NCI-H146 (cell line): ENCODE data around the gene VWA5B2.
"Not testable (repeated sequence)": the region's sequence is repeated elsewhere in the genome, so short reads cannot be mapped to it uniquely, and the experiment has no call there.

Experiments used
- DNase-seq: peaks from one replicate; lab custom pipeline; 2025; lab: John Stamatoyannopoulos, UW

VWA5B2 gene

DNA sequence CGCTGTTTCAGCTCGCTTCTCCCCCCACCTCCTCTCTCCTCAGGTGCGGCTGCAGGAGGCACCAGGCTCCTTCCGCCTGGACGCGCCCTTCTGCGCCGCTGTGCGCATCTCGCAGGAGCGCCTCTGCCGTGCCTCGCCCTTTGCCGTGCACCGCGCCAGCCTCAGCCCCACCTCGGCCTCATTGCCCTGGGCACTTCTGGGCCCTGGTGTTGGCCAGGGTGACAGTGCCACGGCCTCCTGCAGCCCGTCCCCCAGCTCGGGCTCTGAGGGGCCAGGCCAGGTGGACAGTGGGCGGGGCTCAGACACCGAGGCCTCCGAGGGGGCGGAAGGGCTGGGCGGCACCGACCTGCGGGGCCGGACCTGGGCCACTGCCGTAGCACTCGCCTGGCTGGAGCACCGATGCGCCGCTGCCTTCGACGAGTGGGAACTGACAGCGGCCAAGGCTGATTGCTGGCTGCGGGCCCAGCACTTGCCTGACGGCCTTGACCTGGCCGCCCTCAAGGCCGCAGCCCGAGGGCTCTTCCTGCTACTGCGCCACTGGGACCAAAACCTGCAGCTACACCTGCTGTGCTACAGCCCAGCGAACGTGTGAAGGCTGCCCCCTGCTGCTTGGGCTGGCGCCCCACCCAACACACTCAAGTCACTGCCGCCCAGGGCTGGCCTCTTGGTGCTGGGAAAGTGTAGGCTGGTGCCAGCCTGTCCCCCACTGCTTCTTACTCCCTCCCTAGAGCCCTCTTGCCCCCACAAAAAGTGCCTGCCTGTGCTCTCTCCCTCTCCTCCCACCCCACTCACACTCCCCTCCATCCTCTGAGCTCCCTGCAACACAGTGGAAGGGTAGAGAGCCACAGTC, 12.3 kb downstream of the VWA5B2 start:
- DNase-seq = peak; percentile 56

DNA sequence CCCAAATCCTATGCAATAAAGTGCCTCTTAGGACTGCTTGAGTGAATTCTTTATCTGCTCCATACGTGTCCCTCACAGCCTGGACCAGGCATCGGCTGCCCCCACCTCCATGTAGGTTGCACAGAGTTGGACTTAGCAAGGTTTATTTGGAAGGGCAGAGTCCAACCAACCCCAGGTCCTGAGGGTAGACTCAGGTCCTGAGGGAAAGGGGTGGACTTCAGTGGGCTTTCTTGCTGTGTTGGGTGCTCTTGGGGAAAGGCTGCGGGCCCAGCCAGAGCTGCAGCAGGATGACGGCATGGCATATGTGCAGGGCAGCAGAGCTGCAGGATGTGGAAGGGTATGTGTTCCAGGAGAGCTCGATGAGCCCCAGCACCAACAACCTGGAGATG, 12.9 kb downstream of the VWA5B2 start:
- DNase-seq = no peak

DNA sequence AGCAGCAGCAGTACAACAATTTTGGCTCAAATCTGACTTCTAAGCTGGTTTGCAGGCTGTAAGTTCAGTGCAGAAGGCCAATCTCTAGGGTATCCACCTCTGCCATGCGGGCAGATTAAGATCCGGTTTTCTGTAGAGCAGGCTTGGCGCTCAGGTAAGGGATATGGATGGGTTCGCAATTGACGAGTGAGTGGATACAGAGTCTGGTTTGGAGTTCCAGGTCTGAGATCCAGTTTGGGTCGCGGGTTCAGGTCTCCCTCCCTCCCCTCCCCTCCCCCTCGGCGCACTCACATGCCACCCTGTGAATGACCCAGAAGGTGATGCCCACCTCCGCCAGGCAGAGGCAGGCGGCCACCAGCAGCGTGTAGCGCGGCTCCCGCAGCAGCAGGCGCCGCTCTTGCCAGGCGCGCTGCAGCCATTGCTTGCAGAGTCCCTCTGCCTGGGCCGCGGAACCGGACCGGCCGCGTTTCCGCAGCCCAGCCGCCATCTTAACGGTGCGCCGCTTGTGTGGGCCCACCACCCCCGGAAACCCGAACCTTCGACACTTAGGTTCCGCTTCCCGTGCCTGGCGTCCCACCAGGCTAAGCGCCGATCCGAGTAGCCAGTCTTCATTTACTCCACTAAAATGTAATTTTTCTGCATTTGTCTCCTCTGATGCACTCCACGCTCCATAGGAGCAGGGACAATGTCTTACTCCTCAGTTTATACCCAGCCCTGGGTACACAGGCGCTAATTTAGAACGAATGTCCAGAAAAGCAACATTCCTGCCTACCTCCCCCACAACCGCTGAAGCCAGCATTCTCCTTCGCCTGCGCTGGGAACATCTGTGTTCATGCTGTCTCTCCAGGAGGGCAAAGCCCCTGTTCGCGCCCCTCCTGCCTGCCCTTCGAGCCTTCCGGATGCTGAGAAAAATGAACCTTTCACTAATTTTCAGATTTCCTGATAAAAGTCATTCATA, 19.3 kb downstream of the VWA5B2 start, which contains the start of gene ALG3:
TSS of gene ALG3 (minus strand) at position 509 of the 958 bp plus-strand sequence. CDS start at position 487, 22 bp downstream.
- peak; percentile 93 for DNase-seq

DNA sequence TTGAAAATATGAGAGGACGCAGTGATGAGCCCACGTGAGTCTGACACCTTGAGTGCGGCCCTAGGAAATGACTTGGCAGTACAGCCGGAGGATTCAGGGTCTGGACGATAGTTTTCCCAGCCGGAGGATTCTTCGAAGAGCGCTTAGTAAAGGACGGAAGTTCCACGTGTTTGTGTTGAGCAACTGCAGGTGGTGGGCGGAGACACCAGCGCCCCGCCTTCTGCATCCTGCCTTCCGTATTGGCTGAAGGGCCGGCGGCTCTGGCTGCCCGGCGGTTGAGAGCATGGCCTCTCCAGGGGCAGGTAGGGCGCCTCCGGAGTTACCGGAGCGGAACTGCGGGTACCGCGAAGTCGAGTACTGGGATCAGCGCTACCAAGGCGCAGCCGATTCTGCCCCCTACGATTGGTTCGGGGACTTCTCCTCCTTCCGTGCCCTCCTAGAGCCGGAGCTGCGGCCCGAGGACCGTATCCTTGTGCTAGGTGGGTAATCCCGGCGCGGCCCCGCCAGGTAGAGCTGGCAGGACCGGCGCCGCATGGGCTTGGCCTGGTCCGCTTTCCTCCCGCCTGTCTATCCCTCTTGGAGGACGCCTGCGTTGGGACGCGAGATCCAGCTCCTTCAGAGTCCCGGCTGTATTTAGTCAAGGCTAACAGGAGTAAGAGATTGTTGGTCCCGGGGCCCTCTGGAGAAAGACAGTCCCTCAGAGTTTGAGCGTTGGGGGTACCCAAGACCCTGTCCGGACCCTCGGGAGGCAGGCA, 20.2 kb downstream of the VWA5B2 start, which contains the start of gene EEF1AKMT4:
TSS of gene EEF1AKMT4 (plus strand) at position 261 of the 755 bp plus-strand sequence. CDS start at position 284, 23 bp downstream.
- peak; percentile 100 for DNase-seq

DNA sequence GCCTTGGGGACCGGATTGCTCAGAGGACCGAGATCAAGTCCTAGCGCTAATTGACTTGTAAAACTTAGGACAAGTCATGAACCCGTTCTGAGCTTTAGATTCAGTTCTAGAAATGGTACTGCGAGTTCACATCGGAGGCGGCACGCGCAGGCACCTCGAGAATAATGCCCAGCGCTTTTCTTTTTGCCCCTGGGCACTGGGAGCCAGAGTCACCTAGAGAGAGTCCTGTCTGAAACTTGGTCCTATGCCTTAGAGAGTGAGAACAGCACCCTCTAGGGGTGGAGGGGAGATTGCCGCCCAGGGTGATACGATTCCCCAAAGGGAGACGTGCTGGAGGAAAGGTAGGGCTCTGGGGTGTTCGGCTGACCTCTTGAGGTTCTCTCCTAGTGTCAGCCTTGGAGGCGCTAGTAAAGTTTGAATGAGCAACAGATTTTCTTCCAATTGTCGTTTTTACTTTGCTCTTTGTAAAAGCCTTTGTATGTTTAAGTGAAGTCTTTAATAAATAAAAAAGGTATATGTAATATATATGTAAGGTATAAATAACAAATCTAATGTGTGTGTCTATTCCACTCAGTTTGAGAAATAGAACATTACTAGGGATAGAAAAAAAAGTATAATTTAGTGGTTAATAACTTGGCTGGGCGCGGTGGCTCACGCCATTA, 20.9 kb downstream of the VWA5B2 start:
- DNase-seq = peak; percentile 95

DNA sequence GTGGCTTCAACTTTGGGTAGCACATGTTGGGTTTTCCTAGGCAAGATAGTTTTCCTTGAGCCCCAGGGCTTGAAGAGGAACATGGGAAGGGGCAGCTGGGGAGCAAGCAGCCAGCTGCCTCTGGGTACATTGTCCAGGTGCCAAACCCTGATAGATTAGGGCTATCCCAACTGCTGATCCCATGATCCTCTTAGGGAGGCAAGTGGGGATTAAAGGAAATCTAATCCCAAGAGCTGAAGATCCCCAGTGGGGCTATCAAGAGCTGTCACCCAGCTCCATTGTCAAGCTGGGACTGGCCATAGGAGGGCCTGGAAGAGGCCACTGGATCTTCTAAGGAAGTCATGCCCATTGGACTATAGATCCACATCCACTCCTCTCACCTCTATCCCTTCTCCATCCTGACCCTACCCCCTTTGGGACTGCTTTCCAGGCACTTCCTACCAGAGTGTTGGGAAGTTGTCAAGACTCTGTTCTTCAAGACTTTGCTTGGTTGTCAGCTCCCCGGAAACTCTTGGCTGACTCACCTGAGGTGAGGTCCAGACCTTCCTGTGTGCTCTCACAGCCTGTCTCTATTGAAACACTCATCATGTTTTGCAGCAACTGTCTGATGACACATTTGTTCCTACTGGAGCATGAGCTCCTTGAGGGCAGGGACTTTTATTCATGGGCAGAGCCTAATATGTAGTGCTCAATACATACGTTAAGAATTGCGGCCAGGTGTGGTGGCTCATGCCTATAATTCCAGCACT, 26.1 kb downstream of the VWA5B2 start:
- DNase-seq = no peak

DNA sequence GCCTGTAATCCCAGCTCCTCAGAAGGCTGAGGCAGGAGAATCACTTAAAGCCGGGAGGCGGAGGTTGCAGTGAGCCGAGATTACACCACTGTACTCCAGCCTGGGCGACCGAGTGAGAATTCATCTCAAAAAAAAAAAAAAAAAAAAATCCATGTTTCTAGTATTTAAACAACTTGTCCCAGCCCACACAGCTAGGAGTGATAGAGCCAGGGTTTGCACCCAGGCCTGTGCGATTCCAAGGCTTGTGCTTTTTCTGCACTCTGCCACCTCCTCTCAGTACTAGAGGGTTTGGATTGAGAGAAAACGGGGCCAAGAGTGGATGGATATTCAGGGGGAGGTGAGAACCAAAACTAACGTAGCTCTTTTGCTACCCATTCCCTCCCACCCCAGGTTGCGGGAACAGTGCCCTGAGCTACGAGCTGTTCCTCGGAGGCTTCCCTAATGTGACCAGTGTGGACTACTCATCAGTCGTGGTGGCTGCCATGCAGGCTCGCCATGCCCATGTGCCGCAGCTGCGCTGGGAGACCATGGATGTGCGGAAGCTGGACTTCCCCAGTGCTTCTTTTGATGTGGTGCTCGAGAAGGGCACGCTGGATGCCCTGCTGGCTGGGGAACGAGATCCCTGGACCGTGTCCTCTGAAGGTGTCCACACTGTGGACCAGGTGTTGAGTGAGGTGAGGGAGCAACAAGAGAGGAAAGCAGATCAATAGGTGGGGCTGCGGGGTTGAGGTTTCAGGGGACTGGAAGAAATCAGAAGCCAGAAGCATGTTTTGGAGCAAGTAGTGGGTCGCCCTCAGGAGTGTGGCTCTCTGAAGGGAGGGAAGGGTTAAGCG, 27.9 kb downstream of the VWA5B2 start:
- no peak for DNase-seq

DNA sequence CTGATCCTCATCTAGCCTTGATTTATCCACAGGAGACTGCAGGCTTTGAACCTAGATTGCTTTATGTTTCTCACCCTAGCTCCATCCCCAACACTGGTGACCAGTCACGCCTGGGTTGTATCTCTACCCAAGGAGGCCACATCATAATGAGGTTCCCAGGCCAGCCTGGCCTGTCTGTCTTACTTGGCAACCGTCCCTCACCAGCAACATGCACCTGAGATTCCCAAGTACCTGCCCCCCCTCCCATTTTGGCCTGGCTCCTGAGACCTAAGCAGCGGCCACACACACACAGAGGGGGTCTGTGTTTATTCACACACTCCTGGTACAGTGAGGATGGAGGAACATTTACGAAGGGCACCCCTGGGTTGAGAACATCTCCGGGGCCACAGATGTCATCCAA, 29.5 kb downstream of the VWA5B2 start:
- DNase-seq = no peak

DNA sequence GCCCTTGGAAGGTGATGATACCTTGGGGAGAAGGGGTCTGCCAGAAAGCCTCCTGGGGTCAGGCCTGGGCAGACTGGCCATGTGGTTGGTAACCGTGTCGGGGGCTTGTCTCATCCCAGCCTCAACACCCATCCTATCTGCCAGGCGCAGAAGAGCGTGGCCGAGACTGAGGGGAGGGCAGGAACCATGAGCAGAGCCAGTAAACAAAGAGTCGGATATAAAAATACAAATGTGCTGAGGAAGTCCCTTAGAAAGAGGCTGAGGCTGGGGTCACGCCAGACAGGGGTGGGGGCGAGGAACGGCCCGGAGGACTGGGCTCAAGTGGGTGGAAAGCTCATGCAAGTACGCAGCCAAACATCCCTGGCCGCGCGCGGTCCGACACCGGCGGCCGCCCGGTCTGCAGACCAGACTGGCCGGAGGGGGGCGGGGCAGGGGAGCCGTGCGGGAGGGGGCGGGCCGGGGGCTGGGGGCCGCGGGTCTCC, 30.1 kb downstream of the VWA5B2 start:
- DNase-seq = no peak

DNA sequence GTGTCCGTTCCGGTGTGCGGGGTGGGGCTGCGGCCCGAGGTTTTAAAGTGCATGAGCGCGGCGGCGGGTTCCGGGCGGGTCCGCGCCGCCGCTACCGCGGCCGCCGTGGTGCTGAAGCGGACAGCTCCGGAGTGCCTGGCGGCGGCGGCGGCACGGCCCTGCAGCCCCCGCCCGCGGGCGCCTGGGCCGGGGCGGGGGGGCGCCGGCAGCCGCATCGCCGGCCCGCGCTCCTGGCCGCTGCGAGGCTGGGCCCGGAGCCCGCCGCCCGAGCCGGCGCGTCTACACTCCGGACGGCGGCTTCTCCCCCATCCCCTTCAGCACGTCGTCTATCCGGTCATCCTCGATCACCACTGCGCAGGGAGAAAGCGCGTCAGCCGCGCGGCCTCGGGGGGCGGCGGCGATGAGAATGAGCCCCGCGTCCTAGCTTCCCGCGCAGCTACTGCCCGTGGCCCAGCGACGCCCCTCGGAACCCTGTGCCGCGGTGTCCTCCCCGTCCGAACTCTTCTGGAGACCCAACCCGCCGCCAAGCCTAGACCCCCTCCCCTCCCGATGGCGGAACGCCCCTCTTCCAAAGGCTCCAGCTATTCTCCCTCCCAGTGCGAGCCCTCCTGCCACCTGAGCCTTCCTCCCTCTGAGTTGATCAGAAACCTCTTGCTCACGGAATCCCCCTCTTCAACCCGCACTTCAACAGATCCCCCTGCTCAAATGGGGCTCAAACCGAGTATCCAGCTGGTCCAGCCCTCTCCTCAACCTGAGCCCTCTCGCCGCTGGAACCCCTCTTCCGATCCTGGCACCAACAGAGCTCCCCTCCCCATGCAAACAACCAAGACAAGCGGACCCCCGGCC, 30.7 kb downstream of the VWA5B2 start:
- peak; percentile 74 for DNase-seq

DNA sequence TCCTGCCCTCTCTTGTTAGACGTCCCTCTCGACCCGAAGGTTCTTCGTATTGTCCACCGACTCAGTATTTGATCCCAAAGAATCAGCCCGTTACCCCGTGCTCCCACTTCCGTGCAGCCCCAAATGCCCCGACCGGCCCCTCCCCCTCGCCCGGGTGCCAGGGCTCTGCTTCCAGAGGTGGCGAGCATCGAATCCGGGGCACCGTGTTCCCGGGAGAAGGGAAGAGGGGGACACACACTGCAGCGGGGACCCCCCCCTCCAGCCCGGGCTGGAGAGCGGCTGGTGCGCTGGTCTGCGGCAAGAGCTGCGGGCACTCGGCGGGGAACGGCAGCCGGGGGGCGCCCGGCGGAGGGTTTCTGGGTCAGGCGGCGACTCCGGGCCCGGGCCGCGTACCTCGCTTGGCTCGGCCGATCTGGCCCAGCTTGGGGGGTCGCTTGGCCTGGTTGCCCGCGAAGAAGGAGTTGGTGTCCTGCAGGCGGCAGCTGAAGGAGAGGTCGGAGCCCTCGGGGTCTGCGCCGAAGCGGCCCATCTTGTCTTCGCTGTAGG, 31.4 kb downstream of the VWA5B2 start:
- DNase-seq = peak; percentile 63

DNA sequence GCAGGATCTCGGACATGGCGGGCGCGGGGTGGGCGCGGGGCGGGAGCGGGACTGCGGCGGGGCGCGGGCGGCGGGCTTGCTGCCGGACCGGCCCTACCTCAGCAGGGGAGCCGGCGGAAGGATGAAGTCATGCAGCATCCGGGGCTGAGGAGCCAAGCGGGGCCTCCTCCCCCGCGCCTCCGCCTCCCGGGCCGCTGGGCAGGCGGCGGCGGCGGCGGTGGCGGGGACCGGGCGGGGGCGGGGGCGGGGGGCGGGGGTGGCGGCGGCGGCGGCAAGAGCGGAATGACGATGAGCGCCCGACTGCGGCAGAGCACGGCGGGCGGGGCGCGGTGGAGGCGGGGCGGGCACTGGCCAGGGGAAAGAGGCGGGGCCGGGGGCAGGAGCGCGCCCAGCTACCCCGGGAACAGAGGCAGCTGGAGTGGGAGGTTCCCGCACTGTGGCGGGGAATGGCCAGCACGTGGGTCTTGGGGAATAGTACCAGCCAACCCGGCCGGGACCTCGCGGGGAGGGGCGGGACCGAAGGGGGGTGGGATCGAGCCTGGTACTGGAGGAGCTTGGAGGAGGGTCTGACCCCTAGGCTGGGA, 32.0 kb downstream of the VWA5B2 start, which contains the start of gene CAMK2N2:
TSS of gene CAMK2N2 (minus strand) at position 284 of the 584 bp plus-strand sequence. CDS start at position 16, 268 bp downstream.
- peak; percentile 99 for DNase-seq

DNA sequence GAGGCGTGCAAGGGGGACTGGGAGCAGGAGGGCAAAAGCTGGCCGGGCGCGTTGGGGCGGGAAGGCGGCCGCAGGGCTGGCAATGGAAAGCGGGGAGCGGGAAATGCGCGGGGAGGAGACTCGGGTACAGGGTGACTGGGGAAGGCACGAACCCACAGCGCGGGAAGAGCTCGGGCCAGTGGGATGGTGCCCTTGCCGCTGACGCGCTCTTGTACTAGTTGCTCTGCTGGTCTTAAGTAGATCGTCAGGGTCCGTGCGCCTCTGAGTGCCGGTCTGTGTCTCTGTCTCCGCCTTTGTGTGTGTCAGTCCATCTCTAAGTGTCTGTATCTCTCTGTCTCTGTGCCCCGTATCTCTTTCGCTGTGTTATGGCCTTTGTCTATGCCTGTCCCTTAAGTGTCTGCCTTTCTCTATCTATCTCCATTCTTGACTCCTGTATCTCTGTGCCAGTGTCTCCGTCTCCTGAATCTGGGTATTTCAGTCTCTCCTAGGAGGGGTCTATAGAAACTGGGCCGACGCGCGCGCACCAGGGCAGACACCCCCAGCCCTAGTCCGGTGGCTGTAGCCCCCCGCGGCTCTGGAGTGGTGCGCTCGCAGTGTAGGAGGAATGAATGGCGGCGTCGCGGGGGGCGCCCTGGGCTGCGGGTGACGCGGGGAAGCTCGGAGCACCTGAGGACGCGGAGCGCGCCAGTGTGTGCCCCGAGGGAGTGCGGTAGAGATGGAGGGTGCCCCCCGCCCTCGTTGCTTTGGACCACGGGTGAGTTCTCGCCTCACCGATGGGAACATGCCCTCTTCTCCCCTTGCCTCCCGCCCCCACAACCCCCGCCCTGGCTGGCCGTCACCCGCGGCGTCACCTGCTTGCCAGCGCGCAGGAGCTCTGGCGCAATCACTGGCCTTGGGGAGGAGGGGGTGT, 32.7 kb downstream of the VWA5B2 start:
- peak; percentile 91 for DNase-seq

DNA sequence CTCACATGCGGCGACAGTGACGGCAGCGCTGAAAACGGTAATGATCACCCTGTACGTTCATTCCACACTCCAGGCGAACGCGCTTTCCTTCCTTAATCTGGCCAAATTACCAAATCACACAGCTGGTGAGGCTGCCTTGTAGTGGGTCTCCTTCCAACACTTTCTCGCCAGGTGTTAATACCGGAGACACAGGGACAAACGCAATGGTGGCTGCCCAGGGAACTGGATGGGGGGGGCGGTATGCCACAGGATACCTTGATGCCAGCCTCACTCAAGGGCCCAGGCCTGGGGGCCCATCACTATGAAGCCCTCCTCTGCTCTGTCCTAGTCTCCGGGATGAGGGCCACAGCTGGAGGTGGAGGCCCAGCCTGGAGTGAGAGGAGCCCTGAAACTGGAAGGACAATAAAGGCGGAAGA, 33.4 kb downstream of the VWA5B2 start:
- DNase-seq = no peak

DNA sequence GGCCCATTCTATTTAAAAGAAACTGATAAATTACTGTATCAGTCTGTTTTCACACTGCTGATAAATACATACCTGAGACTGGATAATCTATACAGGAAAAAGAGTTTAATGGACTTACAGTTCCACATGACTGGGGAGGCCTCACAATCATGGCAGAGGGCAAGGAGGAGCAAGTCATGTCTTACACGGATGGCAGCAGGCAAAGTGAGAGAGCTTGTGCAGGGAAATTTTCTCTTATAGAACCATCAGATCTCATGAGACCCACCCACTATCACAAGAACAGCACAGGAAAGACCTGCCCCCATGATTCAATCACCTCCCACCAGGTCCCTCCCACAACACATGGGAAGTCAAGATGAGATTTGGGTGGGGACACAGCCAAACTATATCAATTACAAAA, 37.9 kb downstream of the VWA5B2 start:
- DNase-seq = not testable (repeated sequence)

DNA sequence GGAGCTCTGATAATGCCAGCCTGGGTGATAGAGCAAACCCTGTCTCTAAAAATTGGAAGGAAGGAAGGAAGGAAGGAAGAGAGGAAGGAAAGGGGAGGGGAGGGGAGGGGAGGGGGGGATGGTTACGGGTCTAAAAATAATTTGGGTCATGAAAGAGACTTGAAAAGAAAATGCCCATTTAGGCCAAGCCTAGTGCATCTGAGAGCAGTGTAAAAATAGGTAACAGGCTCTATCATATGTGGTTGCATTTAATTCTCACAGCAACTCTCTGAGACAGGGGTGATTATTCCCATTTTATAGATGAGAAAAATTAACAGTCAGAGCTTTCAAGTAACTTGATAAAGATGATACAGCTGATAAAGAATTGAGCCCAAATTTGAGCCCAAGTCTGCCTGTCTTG, 42.9 kb downstream of the VWA5B2 start:
- DNase-seq = no peak

DNA sequence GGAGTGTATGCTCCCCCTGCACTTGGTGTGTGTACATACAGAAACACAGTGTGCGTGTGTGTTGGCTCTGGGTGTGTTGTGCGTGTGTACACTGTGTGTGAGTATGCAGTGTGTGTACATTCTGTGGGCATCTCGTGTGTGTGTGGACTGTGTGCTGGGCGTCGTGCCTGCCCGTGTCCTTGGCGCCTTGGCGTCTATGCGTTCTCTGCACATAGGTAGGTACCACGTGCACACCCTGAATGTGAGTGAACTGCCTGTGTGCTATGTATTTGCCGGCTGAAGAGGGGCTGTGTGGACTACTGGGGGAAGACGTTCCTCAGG, 46.0 kb downstream of the VWA5B2 start:
- no peak for DNase-seq
